ENCODE data around the gene PARP14.

GRCh38 chr3:122678506-122678905 is 2.1 kb upstream of the PARP14 start:
- TF ChIP-seq EZH2 (IDR thresholded peaks at IDR 0.05; ENCODE audit: insufficient read depth, poor library complexity, severe bottlenecking) = no peak
- no peak for TF ChIP-seq EZH2phosphoT487 (IDR thresholded peaks at IDR 0.05; ENCODE audit: insufficient read depth, low read depth)

All from GM23248 (cell line).